Activated naive CD4-positive, alpha-beta T cell treated with anti-CD3 and anti-CD28 coated beads for 36 hours (primary cell): ENCODE data around the gene SCARF2. TPM values are rescaled to one million over a fixed set of nuclear protein-coding genes. Genes with fewer than 3 reads are reported as not detected.

Experiments
- CTCF ChIA-PET: fragments of 350-600 bp; sonication (Branson Sonifier 250); formaldehyde crosslinking; loops from one replicate; lab custom pipeline; 2021; ENCODE audit warnings: antibody characterized with exemption; lab: Charles Lee
- DNase-seq: peaks from one replicate; pipeline ENCODE4 v3.0.0-alpha.2; 2020
- H3K27ac Mint-ChIP-seq: one replicate; pipeline ENCODE4 v1.8.0; 2021; ENCODE audit warnings: mild to moderate bottlenecking, mixed read lengths
- H3K27me3 Mint-ChIP-seq: one replicate; pipeline ENCODE4 v1.8.0; 2021; ENCODE audit warnings: low read depth, mixed read lengths
- H3K36me3 Mint-ChIP-seq: one replicate; pipeline ENCODE4 v1.8.0; 2021; ENCODE audit warnings: low read depth, mixed read lengths
- H3K4me1 Mint-ChIP-seq: one replicate; pipeline ENCODE4 v1.8.0; 2021; ENCODE audit warnings: low read depth, mixed read lengths
- H3K4me3 Mint-ChIP-seq: one replicate; pipeline ENCODE4 v1.8.0; 2021; ENCODE audit warnings: mild to moderate bottlenecking, moderate library complexity, mixed read lengths
- H3K9me3 Mint-ChIP-seq: one replicate; pipeline ENCODE4 v1.8.0; 2021; ENCODE audit warnings: mixed read lengths
- intact Hi-C: fragments of 100-400 bp; cut with micrococcal nuclease; formaldehyde crosslinking; loops from one replicate; pipeline ENCODE4 v1.15.1; 2023
- total RNA-seq, 2 experiments: library from RNA; stranded (reverse); gene quantifications; one replicate each; pipeline ENCODE4 v1.2.3, GENCODE V29; 2021

The SCARF2 gene
- total RNA-seq, 2 experiments from 2014 or later: 0.21 to 0.30 TPM

DNA sequence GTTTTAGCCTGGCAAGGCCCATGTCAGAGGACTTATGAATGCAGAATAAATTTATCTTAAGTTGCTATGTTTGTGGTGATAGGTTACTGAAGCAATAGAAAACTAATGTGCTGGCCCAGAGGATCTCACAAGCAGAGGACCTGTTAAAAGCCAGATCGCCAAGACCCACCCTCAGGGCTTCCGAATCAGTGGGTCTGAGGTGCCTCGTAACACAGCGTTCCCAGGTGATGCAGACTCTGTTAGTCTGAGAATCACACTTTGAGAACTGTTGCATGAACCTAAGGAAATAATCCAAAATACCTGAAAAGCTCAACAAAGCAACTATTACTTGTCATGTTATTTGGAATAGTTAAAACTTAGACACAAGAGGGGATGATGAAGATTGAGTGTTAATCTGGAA is 6.7 kb upstream of the SCARF2 start:
- DNase-seq: no peak
- CTCF ChIA-PET: interaction anchor here (1.0 kb wide), 1 partner anchor 13 kb away, joined by 3 read pairs; no protein-coding TSS in a partner anchor
- intact Hi-C loops: no loop called here
- no peak overlapping the region for H3K4me3 Mint-ChIP-seq
- H3K27ac Mint-ChIP-seq: no peak overlapping the region
- H3K27me3 Mint-ChIP-seq: no peaks in the 10 kb centered on the region
- no peaks in the 10 kb centered on the region for H3K9me3 Mint-ChIP-seq
- peaks cover 5% of the 10 kb centered on the region for H3K4me1 Mint-ChIP-seq
- H3K36me3 Mint-ChIP-seq: peaks cover 10% of the 10 kb centered on the region

GRCh38 chr22:20442485-20443284 is 5.1 kb upstream of the SCARF2 start:
- H3K27ac Mint-ChIP-seq: no peak overlapping the region
- CTCF ChIA-PET: no interaction called here
- no peaks in the 10 kb centered on the region for H3K9me3 Mint-ChIP-seq
- H3K4me1 Mint-ChIP-seq: no peaks in the 10 kb centered on the region
- intact Hi-C loops: no loop called here
- H3K36me3 Mint-ChIP-seq: peaks cover 10% of the 10 kb centered on the region
- no peak overlapping the region for H3K4me3 Mint-ChIP-seq
- H3K27me3 Mint-ChIP-seq: peaks cover 7% of the 10 kb centered on the region
- DNase-seq: no peak

DNA sequence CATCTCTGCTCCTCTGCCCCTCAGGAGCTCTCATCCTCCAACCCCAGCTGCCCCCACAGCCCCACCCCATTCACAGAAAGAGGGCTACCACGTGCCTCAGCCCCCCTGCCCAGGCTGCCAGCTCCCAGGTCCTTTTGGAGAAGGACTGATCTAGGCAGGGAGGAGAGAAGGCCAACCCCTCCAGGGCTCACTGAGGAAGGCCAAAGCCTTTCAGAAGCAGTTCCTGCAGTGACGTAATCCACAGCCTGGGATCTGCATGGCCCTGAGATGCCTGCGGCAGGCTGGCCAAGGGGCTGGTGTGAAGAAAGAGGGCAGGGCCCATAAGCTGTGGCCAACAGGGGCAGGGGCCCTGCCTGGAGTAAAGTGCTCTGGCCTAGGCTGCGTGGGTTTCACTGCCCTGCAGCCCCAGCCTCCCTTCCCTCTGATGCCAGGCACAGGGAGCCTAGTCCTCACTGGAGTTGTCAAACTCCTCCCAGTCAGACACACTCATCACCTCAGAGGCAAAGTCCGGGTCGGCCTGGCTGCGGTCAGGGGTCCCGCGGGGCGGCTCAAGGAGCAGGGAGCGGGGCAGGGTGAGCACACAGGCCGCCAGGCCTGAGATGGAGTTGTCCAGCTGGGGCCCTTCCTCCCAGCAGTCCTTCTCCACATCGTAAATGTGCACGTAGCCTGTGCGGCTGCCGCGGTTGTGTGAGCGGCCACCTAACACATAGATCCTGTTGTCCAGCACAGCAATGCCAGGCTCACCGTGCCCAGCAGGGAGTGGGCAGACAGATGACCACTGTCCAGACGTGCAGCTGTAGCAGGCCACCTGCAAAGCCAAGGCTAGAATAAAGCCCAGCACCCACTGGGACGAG is 4.2 kb upstream of the SCARF2 start:
- no peak overlapping the region for H3K4me3 Mint-ChIP-seq
- intact Hi-C loops: no loop called here
- H3K27ac Mint-ChIP-seq: no peak overlapping the region
- peaks cover 10% of the 10 kb centered on the region for H3K36me3 Mint-ChIP-seq
- H3K4me1 Mint-ChIP-seq: peaks cover 6% of the 10 kb centered on the region
- H3K27me3 Mint-ChIP-seq: peaks cover 13% of the 10 kb centered on the region
- CTCF ChIA-PET: interaction anchor here (0.9 to 1.3 kb wide), 2 partner anchors 12 to 23 kb away, joined by 3 read pairs; no protein-coding TSS in a partner anchor
- DNase-seq: no peak
- no peaks in the 10 kb centered on the region for H3K9me3 Mint-ChIP-seq

DNA sequence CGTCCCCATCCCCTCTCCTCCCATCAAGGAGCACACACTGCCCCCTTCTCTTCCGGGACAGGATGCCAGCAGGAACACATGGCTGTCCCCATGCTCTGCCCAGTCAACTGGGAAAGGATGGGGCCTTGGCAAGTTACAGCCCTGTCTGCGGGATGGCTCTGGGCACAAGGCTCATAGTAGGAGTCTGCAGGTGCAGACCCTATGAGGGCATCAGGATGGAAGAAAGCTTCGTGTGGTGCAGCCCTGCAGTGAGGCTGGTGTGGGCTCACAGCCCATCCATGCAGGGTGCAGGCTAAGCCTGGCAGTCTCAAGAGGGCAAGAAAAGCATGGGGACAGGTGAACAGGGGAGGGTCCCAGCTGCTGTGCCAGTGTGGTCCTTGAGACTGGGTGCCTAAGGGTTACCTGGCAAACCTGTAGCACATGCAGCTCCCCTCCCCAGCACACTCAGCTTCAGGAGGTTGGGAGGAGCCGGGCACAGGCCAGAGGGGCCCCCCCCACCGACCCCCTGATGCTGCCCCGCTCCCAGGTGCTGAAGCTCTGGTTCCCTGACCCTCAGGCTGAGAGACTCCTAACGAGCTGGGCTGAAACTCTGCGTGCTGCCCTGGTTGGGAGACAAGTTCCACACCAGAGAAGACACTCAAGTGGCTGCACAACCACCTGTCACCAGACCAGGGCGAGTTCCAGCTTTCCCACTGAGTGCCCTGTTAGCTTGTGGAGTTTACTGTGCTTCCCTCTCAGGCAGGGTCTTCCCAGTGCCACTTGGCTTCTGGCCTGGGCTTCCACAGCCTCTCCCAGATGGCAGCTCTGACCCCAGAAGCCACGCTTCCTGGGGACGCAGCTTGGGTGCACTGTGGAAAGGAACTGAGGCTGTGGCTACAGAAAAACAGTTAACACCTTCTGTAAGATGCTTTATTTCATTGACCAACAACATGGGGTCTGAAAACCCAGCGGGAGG is 3.3 kb upstream of the SCARF2 start:
- H3K4me3 Mint-ChIP-seq: no peak overlapping the region
- CTCF ChIA-PET: interaction anchor here (0.9 to 1.3 kb wide), 2 partner anchors 11 to 22 kb away, joined by 3 read pairs; no protein-coding TSS in a partner anchor
- no peaks in the 10 kb centered on the region for H3K9me3 Mint-ChIP-seq
- no peak for DNase-seq
- H3K36me3 Mint-ChIP-seq: peaks cover 8% of the 10 kb centered on the region
- H3K27ac Mint-ChIP-seq: no peak overlapping the region
- H3K4me1 Mint-ChIP-seq: peaks cover 10% of the 10 kb centered on the region
- intact Hi-C loops: no loop called here
- H3K27me3 Mint-ChIP-seq: peaks cover 18% of the 10 kb centered on the region

DNA sequence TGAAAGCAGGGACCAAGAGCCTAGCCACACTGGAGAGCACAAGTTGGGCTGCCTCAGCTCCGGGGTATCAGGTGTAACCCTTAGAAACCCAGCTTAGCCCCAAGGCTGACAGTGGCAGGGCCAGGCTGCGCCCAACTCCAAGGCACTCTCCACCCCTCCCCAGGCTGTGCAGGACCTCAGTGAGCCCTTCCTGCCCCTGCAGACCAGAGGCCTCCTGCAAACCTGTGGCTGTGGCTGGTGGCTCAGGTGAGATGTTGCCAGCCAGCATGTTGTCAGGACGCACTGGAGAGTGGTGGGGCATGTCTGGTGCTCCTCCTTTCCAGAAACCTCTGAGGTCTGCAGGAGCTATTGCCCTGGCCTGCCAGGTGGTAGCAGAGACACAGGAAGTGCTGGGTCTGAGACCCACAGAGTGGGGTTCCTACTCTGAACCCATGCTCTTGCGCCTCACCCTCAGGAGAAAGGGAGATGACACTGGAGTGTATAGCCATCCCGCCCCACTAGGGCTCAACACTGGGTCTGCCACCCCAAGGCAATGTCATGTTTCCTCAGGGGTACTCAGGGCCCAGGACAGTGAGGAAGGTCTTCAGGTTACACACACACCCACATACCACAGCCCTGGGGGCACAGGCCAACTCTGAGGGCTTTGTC is 2.4 kb upstream of the SCARF2 start:
- Mint-ChIP-seq H3K27ac (no peak overlapping the region), H3K9me3 (no peaks in the 10 kb centered on the region), H3K4me1 (peaks cover 11% of the 10 kb centered on the region), H3K36me3 (peaks cover 8% of the 10 kb centered on the region), H3K4me3 (no peak overlapping the region), H3K27me3 (peaks cover 25% of the 10 kb centered on the region)
- intact Hi-C loops: no loop called here
- DNase-seq: no peak
- CTCF ChIA-PET: no interaction called here

GRCh38 chr22:20439556-20439927 is 1.9 kb upstream of the SCARF2 start:
- Mint-ChIP-seq H3K36me3 (peaks cover 8% of the 10 kb centered on the region), H3K4me3 (no peak overlapping the region), H3K4me1 (peaks cover 11% of the 10 kb centered on the region), H3K27ac (no peak overlapping the region), H3K9me3 (no peaks in the 10 kb centered on the region), H3K27me3 (peaks cover 30% of the 10 kb centered on the region)
- CTCF ChIA-PET: no interaction called here
- DNase-seq: no peak
- intact Hi-C loops: no loop called here

- Mint-ChIP-seq H3K9me3 (no peaks in the 10 kb centered on the region), H3K27ac (no peak overlapping the region), H3K27me3 (peaks cover 34% of the 10 kb centered on the region), H3K4me1 (peaks cover 11% of the 10 kb centered on the region), H3K36me3 (peaks cover 4% of the 10 kb centered on the region), H3K4me3 (no peak overlapping the region)
- intact Hi-C loops: no loop called here
- CTCF ChIA-PET: no interaction called here
- no peak for DNase-seq
These were observed 1.3 kb upstream of the SCARF2 start for GRCh38 chr22:20438678-20439492.

- Mint-ChIP-seq H3K4me1 (peaks cover 11% of the 10 kb centered on the region), H3K9me3 (no peaks in the 10 kb centered on the region), H3K27ac (no peak overlapping the region), H3K4me3 (no peak overlapping the region), H3K27me3 (peaks cover 36% of the 10 kb centered on the region), H3K36me3 (peaks cover 4% of the 10 kb centered on the region)
- no peak for DNase-seq
- CTCF ChIA-PET: no interaction called here
- intact Hi-C loops: no loop called here
These were observed 727 bp upstream of the SCARF2 start for GRCh38 chr22:20438427-20438677.

DNA sequence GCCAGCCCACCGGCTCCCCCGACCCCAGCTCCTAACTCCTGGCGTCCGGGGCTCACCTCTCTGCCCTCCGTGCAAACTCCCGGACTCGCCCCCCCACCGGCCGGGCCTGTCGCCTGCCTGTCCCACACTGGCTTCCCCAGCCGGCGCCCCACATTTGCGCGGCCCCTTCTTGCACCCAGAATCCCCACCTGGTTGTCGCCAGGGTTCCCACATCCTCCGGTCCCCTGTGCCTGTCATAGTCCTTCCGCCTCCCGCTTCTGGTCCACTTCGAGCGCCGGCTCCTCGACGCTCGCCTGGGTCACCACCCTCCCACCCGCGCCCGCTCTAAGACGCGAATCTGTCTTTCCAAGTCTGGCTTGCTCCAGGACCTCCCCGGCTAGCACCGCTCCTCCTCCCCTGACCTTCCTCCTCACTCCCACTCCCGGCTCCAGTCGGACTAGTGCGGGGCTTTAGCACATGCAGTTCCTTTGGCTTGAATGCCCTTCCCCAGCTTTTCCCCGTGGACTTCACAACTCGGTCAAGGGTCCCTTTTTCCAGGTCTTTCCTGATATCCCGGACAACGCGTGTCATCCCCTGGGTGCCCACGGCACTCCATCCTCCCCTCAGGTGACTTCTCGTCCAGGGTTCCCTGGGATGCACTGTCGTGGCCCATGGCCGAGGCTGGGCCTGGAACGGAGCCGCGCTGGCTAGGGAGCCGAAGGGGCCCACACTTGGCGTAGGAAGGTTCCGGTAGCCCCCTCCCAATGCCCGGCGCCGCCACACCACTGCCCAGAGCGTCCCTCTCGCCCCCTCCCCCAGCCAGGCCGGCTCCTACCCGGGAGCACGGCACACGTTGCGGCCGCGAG is 635 bp downstream of the SCARF2 start:
- Mint-ChIP-seq H3K9me3 (no peaks in the 10 kb centered on the region), H3K36me3 (no peaks in the 10 kb centered on the region), H3K27me3 (peaks cover 42% of the 10 kb centered on the region), H3K4me1 (peaks cover 12% of the 10 kb centered on the region), H3K27ac (no peak overlapping the region), H3K4me3 (peak overlapping the region; percentile 59)
- intact Hi-C loops: no loop called here
- CTCF ChIA-PET: no interaction called here
- no peak for DNase-seq

DNA sequence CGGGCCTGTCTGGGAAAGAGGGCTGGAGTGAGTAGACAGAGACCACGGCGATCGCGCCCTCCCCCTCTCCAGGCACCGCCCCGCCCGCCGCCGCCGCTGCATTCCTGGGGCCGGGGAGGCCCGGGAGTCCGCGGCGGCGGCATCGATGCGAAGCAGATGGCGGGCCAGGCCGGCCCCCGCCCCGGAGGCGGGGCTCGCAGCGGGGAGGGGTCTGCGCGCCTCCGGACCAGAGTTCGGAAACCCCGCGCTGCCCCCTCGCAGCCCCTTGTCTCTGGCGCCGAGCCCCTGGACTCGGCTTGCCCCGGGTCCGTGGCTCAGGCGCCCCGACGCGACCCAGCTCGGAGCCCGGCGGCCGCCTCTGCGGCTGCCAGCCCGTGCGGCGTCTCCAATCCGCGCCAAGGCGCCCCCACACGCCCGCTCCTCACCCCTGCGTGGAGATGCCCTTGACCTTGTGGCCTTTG is 1.3 kb downstream of the SCARF2 start:
- CTCF ChIA-PET: no interaction called here
- Mint-ChIP-seq H3K4me3 (peak overlapping the region; percentile 59), H3K9me3 (no peaks in the 10 kb centered on the region), H3K27me3 (peaks cover 45% of the 10 kb centered on the region), H3K36me3 (no peaks in the 10 kb centered on the region), H3K4me1 (peaks cover 15% of the 10 kb centered on the region), H3K27ac (no peak overlapping the region)
- intact Hi-C loops: no loop called here
- DNase-seq: no peak
